Body of pancreas (tissue), 4 donors: ENCODE data around the gene ING3.

ENCODE experiments used
- CTCF ChIP-seq, 7 experiments: fragments of 450-650 bp in 4 of 7; fragments of 200-600 bp in 3 of 7; sonication (generic) in 3 of 7; IDR thresholded peaks; one replicate each; pipeline ENCODE4 v1.5.1; 2016 to 2019; ENCODE audit warnings: antibody characterized with exemption in 7 of 7
- POLR2A ChIP-seq, 3 donors: fragments of 450-650 bp; IDR thresholded peaks; one replicate each; pipeline ENCODE4 v1.6.1; 2016; ENCODE audit warnings: antibody characterized with exemption in 3 of 3, mild to moderate bottlenecking in 2 of 3

DNA sequence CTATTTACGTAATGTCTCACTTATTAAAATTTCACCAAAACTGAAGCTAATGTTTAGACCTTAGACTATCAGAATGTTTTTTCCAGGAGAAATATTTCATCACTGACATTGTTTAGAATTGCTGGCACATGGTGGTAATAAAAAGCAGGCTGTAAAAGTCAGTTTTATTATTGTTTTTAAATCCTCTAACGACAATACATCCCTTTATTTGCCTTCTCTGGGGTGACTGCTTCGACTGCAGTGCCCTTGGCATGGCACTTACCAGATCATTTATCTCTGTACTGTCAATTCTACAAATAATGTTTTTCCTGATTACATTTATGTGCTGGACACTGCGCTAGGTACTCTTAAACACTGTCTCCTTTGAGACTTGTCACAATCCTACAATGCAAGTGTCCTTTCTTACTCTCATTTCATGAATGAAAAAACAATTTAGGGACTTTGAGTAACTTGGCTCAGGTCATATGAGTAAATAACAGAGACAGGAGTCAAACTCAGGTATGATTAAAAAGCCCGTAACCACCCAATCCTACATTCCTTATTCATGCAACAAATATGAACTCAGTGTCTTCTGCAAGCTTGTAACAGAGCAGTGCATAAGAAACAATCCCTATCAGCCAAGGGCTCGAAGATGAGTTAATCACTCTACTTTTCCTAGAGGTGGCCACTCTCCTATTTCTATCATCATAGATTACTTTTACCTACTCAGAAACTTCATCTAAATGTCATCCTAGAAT, 5.6 kb upstream of the ING3 start:
- TF ChIP-seq CTCF (IDR thresholded peaks at IDR 0.05) (no peak), POLR2A (IDR thresholded peaks at IDR 0.05) (no peak)
